GM12892 (cell line): ENCODE measurements around the gene MRPL51.
"Not testable (repeated sequence)": the region's sequence is repeated elsewhere in the genome, so short reads cannot be mapped to it uniquely, and the experiment has no call there.

Experiments
- DNase-seq: peaks from one replicate; pipeline ENCODE4 v3.0.0; 2011; ENCODE audit not compliant: insufficient read length
- FAIRE-seq: peaks from 2 replicates; lab custom pipeline; 2011; peaks lifted over from hg19 to GRCh38; lab: Jason Lieb, UNC
- POLR2A ChIP-seq: IDR thresholded peaks from 2 replicates; pipeline ENCODE4 v1.6.1; 2011; ENCODE audit warnings: low read depth, low read length, control low read depth
- POLR2AphosphoS5 ChIP-seq: IDR thresholded peaks from 2 replicates; pipeline ENCODE4 v1.6.1; 2011; ENCODE audit warnings: low read depth, low read length, control low read depth
- TAF1 ChIP-seq: IDR thresholded peaks from 2 replicates; pipeline ENCODE4 v1.6.1; 2011; ENCODE audit warnings: low read depth, mild to moderate bottlenecking, control low read depth, low read length, borderline replicate concordance

The MRPL51 gene

DNA sequence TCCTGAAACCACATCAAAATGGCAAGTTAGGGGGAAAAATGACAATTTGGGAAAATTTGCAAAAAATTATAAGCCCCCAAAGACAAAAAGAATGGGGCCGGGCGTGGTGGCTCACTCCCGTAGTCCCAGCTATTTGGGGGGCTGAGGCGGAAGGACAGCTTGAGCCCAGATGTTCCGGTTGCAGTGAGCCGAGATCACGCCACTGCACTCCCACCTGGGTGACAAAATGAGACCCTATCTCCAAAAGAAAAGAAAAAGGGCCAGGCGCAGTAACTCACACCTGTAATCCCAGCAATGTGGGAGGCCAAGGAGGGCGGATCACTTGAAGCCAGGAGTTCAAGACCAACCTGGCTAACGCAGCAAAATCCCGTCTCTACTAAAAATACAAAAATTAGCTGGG is 20.6 kb downstream of the MRPL51 start:
- TF ChIP-seq POLR2A: no peak
- TF ChIP-seq POLR2AphosphoS5: no peak
- no peak for TF ChIP-seq TAF1
- no peak for DNase-seq
- no peak for FAIRE-seq

DNA sequence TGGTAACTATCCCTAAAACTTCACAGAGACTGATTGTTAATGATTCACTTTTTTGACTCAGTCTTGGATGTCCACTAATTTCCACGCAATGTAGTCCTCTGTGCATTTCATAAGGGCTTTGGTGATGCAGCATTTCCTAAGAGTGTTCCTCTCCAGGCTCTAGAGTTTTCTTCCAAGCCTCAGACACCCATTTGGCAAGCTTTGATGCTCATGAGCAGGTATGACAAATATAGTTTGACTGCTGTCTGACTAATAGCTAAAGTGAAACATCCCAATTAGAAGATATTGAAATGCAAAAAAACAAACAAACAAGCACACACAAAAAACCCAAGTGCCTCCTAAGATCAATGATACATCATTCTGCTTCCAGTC is 21.1 kb downstream of the MRPL51 start:
- FAIRE-seq: no peak
- TF ChIP-seq TAF1: no peak
- DNase-seq: no peak

DNA sequence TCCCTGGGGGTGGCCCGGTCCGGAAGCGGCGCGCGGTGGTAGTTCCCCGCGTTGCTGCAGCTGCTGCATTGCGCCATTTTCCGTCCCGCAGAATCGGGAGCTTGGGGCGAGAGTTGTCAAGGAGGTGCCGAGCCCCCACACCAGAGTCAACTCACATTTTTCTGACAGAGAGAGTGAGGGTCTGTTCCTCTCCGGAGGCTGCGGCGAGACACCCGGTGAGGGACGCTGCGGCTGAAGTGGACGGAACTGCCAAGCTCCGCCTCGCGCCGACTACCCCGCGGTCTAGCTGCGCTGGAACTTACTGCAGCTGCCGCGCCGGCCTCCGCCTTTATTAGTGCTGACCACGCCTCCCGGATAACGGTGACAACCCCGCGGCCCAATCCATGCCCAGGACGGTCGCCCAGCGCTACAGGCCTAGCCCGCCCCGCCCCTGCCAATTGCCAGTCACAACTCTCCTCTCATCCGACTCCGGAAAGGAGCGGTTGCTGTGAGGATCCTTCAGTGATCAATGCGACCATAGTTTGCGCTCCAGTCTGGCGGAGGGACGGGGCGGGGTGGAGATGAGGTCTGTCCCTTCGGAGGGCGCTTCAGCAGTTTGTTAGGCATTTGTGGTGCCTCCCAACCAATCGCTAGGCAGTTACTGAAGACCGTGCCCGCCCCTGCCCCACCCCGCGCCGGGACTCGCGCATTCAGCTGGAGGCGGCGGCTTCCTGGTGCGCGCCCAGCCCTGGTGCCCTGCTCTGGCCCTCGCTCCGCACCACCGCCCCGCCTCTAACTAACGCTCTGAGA is 22.5 kb downstream of the MRPL51 start, which contains the start of gene VAMP1:
Gene VAMP1, minus strand, starts transcription at position 303 of the 789 bp plus-strand sequence. Its CDS starts 146 bp downstream, at position 157.
- peak; percentile 98 for FAIRE-seq
- peak; percentile 94 for DNase-seq

DNA sequence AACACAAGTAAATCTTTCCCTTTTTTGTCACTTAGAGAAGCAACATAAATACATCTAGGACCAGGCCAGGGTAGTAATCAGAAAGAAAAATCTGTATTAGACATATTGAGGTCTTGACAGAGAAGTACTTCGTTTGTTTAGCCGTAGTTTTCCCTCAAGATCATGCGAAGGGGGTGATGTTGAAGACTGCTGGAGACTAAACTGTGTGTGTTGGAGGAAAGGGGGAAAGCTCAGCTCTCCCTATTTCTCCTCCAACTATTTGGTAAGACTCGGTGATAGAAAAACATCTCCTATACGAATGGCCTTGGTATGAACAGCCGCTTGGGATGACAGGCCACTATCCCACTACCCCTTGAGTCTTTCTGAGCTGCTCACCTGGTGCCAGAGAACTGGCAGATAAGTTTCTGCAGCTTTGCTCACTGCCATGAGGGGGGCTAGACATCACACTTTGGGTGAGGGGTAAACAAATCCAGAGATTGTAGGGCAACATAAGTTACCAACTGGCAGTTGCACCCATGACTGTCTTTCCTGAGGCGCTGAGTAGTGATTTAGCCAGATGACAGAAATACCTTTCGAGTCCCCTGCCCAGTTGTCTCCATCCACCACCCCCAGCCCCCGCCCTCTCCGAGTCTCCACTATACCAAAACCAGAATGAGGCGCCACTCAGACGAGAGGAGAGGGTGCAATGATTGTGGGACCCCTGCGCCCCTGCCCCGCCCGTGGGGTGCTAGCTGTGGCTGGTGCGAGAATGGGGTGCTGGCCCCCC is 23.3 kb downstream of the MRPL51 start:
- TF ChIP-seq POLR2A (no peak), POLR2AphosphoS5 (no peak)
- no peak for DNase-seq
- peak; percentile 5 for FAIRE-seq

More for the DNA sequence above, 22.5 kb downstream of the MRPL51 start, which contains the start of gene VAMP1:
- TF ChIP-seq TAF1 (peak; percentile 96), POLR2A (peak; percentile 100), POLR2AphosphoS5 (peak; percentile 100)

DNA sequence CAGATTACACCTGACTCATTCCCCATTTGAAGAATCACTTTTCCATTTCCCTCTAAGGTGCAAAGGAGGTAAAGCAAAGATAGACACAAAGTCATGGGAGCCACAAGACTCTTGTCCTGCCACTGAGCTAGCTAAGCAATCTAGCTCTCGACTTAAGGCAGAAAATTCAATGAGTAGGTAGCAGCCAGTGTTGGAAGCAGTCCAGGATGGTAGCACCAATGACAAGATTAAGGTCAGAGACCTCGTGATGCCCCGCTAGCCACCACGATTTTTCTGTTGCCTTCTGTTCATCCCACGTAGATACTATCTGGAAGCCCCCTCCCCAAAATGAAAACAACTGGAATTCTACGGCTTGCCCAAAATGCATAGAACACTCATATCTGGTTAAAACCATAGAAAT is 24.0 kb downstream of the MRPL51 start:
- DNase-seq: no peak
- FAIRE-seq: no peak
- TF ChIP-seq TAF1 (no peak), POLR2A (no peak), POLR2AphosphoS5 (no peak)

DNA sequence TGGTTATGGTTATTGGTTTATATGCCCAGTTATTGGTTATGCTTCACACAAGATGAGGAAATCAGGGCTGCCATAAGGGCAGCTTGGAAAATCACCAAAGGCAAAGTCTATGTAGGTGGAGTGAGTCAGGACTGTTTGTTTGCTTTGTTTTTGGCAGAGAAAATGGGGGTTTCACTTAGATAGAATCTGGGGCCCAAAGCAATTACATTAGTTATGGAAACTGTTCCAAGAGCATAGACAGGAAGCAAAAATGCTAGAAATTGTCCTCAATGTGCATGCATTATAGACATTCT is 24.8 kb downstream of the MRPL51 start:
- TF ChIP-seq POLR2AphosphoS5: no peak
- TF ChIP-seq TAF1: no peak
- TF ChIP-seq POLR2A: no peak
- FAIRE-seq: no peak
- no peak for DNase-seq

DNA sequence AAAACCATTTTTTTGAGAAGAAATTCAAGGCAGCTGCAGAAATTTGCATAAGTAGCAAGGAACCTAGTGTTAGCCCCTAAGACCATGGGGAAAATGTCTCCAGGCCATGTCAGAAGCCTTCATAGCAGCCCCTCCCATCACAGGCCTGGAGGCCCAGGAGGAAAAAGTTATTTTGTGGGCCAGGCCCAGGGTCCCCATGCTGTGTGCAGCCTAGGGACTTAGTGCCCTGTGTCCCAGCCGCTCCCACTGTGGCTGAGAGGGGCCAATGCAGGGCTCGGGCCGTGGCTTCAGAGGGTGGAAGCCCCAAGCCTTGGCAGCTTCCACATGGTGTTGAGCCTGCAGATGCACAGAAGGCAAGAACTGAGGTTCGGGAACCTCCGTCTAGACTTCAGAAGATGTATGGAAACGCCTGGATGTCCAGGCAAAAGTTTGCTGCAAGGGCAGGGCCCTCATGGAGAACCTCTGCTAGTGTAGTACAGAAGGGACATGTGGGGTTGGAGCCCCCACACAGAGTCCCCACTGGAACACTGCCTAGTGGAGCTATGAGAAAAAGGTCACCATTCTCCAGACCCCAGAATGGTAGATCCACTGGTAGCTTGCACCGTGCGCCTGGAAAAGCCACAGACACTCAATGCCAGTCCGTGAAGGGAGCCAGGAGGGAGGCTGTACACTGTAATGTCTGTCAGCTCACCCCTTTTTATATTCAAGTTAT is 25.3 kb downstream of the MRPL51 start:
- FAIRE-seq: not testable (repeated sequence)

DNA sequence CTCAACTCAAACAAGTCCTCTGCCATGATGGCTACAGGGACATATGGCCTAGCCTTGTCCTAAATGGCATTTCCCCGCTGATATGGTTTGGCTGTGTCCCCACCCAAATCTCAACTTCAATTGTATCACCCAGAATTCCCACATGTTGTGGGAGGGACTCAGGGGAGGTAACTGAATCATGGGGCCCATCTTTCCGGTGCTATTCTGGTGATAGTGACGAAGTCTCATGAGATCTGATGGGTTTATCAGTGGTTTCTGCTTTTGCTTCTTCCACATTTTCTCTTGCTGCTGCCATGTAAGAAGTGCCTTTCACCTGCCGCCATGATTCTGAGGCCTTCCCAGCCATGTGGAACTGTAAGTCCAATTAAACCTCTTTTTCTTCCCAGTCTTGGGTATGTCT is 26.3 kb downstream of the MRPL51 start:
- DNase-seq, FAIRE-seq: not testable (repeated sequence)

More for the DNA sequence above, 25.3 kb downstream of the MRPL51 start:
- DNase-seq: not testable (repeated sequence)

DNA sequence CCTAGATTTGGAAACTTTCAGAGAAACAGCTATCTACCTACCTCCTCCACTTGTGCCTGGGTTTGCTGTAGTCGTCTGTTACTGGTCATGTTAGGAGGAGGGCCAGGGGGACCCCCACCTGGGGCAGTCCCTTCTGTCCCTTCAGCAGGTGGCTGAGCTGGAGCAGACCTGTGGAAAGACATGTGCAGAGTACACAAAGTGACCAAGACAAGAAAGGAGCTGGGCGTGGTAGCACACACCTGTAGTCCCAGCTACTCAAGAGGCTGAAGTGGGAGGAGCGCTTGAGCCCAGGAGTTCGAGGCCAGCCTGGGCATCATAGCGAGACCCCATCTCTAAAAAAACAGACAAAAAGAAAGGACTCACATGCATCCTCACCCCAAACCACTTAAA is 26.9 kb downstream of the MRPL51 start:
- TF ChIP-seq TAF1 (no peak), POLR2AphosphoS5 (no peak), POLR2A (no peak)
- DNase-seq (no peak), FAIRE-seq (no peak)

DNA sequence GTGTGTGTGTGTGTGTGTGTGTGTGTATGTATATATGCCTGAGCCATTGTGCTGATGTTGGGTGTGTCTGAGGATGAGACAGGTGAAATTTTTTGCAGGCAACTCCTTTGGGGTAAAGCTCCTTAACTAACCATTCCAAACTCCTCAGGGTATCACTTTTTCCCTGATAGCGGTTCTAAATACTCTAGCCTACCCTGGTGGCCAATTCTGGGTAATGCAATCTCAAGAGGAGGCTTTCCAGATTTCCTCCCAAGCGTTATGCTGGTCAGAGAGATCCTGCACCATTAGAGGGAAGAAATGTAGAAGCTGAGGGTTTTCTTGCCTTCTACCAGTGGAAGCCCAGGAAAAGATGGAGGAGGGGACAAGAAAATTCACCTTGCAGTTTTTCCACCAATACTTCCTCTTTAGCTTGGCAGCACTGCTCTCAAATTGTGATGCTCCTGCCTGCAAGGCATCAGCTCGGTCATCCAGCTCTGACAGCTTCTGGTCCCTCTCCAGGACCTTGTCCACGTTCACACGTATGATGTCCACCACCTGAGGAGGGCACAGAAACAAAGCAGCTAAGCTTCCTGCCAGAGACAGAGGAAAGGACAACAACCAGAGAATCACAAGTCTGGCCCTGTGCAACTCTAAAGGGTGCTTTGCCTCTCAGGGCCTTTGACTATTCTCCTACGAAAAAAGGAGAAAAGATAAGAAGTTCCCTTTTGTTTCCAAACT is 27.4 kb downstream of the MRPL51 start:
- TF ChIP-seq POLR2AphosphoS5 (no peak), POLR2A (no peak), TAF1 (no peak)
- FAIRE-seq (peak; percentile 71), DNase-seq (no peak)

DNA sequence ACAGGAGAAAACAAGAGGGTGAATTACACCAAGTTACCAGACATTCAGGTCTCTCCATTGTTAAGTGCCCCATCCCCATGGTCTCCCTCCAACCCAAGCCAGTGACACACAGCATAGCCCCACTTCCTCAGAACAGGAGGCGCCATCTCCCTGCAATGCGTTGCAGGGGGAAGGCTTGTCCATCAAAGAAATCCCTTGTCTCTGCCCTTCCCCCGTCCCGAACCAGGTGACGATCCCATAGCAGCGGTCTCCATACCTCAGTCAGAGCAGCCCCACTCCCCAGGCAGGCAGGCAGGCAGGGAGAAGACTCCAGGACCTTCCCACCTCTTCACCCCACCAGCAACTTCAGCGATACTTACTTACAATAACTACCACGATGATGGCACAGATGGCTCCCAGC is 28.5 kb downstream of the MRPL51 start:
- DNase-seq (no peak), FAIRE-seq (no peak)
- TF ChIP-seq TAF1 (no peak), POLR2A (no peak), POLR2AphosphoS5 (no peak; the same call in 1 of the 2 replicates)
